HepG2 (cell line): ENCODE results near the gene ABCD4. TPM values are rescaled to one million over a fixed set of nuclear protein-coding genes. Genes with fewer than 3 reads are reported as not detected.

Experiments
- ATAC-seq: fragments of 200-7000 bp; cut with Tn5 transposase; 3 replicates; pipeline ENCODE4 v1.9.1; 2020; ENCODE audit warnings: mild to moderate bottlenecking, moderate library complexity
- BruUV-seq: library from RNA; stranded (reverse); fragments of 400-500 nt; replicated peaks from 2 replicates; lab custom pipeline; 2021; lab: Mats Ljungman, UMichigan
- CTCF ChIA-PET: fragments of 300-600 bp; formaldehyde crosslinking; extraction: SDS; loops from one replicate; lab custom pipeline; 2021; ENCODE audit warnings: low total read pairs, inconsistent platforms, low intra/inter-chr PET ratio; lab: Yijun Ruan, JAX
- POLR2A ChIA-PET: fragments of 350-600 bp; sonication (Branson Sonifier 250); formaldehyde crosslinking; loops from one replicate; lab custom pipeline; 2020; ENCODE audit warnings: antibody characterized with exemption, inconsistent platforms; lab: Yijun Ruan, JAX
- DNase-seq: peaks from one replicate; pipeline ENCODE4 v3.0.0-alpha.2; 2015; ENCODE audit warnings: low spot score
- FAIRE-seq: peaks from 3 replicates; lab custom pipeline; 2011; peaks lifted over from hg19 to GRCh38; lab: Jason Lieb, UNC
- H2AFZ ChIP-seq: one replicate; pipeline ENCODE4 v1.6.1; 2011; ENCODE audit warnings: low read length, inconsistent platforms
- H3K27ac ChIP-seq: fragments of 300-600 bp; 3 replicates; pipeline ENCODE4 v1.8.0; 2011; ENCODE audit warnings: mixed run types, mild to moderate bottlenecking, mixed read lengths, low read length, inconsistent platforms; ENCODE audit not compliant: insufficient read depth; ENCODE audit errors: extremely low read length
- H3K27me3 ChIP-seq, 2 experiments: fragments of 200-600 bp in 1 of 2; 2 replicates in 1 of 2; 3 replicates in 1 of 2; pipeline versions ENCODE4 v1.6.0 to v1.8.0; 2011; ENCODE audit warnings: low read length in 2 of 2, mild to moderate bottlenecking in 2 of 2, moderate library complexity in 2 of 2, inconsistent platforms in 1 of 2; ENCODE audit not compliant: insufficient read depth in 2 of 2, control insufficient read depth in 1 of 2
- H3K36me3 ChIP-seq, 2 experiments: fragments of 200-600 bp in 1 of 2; replicated peaks in 1 of 2; 2 replicates in 1 of 2; 3 replicates in 1 of 2; pipeline versions ENCODE4 v1.5.1 to v1.8.0; 2011; ENCODE audit warnings: low read length in 2 of 2, inconsistent platforms in 1 of 2; ENCODE audit not compliant: insufficient read depth in 2 of 2, control insufficient read depth in 1 of 2
- H3K4me1 ChIP-seq: 2 replicates; pipeline ENCODE4 v1.5.1; 2012; ENCODE audit warnings: low read length, inconsistent platforms; ENCODE audit not compliant: insufficient read depth
- H3K4me2 ChIP-seq: 2 replicates; pipeline ENCODE4 v1.6.0; 2011; ENCODE audit warnings: low read depth, low read length, inconsistent platforms
- H3K4me3 ChIP-seq, 3 experiments: fragments of 200-600 bp in 1 of 3; sonication (generic), shearing (Covaris generic) in 1 of 3; replicated peaks in 1 of 3; 2 replicates each; pipeline ENCODE4 v1.5.1; 2011 to 2016; ENCODE audit warnings: low read length in 3 of 3, inconsistent platforms in 2 of 3, low read depth in 2 of 3, mild to moderate bottlenecking in 2 of 3, control low read depth in 1 of 3, mixed read lengths in 1 of 3; ENCODE audit not compliant: insufficient read depth in 1 of 3
- H3K79me2 ChIP-seq: one replicate; pipeline ENCODE4 v1.6.1; 2011; ENCODE audit warnings: low read length, inconsistent platforms; ENCODE audit not compliant: insufficient read depth
- H3K9ac ChIP-seq: 2 replicates; pipeline ENCODE4 v1.6.0; 2011; ENCODE audit warnings: mild to moderate bottlenecking, low read depth, low read length, inconsistent platforms; ENCODE audit not compliant: insufficient read depth
- H3K9me3 ChIP-seq: 2 replicates; pipeline ENCODE4 v1.5.1; 2012; ENCODE audit warnings: mild to moderate bottlenecking, low read length
- H4K20me1 ChIP-seq: 2 replicates; pipeline ENCODE4 v1.6.0; 2011; ENCODE audit warnings: inconsistent platforms, mild to moderate bottlenecking, low read length, moderate library complexity; ENCODE audit not compliant: insufficient read depth
- ATF1 ChIP-seq: IDR thresholded peaks from 2 replicates; pipeline ENCODE4 v1.6.1; 2016; ENCODE audit warnings: mild to moderate bottlenecking, control low read depth
- DBP ChIP-seq: sonication (generic); formaldehyde crosslinking; IDR thresholded peaks from 2 replicates; pipeline ENCODE4 v1.4.0; 2020; ENCODE audit warnings: missing genetic modification reagents; ENCODE audit errors: not compliant biosample characterization
- ELF1 ChIP-seq: sonication (generic); formaldehyde crosslinking; IDR thresholded peaks from 2 replicates; pipeline ENCODE4 v1.4.0; 2020; ENCODE audit warnings: missing genetic modification reagents
- NCOA2 ChIP-seq: sonication (generic); formaldehyde crosslinking; IDR thresholded peaks from 2 replicates; pipeline ENCODE4 v1.8.0; 2022; ENCODE audit warnings: inconsistent platforms
- NKX3-1 ChIP-seq: sonication (generic); formaldehyde crosslinking; IDR thresholded peaks from 2 replicates; pipeline ENCODE4 v1.5.0; 2020; ENCODE audit warnings: missing genetic modification reagents
- PLSCR1 ChIP-seq: sonication (generic); formaldehyde crosslinking; IDR thresholded peaks from 2 replicates; pipeline ENCODE4 v1.5.0; 2020; ENCODE audit warnings: missing genetic modification reagents, mild to moderate bottlenecking, borderline replicate concordance
- SRF ChIP-seq: IDR thresholded peaks from 2 replicates; pipeline ENCODE4 v1.6.1; 2011; ENCODE audit warnings: mild to moderate bottlenecking, low read depth, low read length, moderate library complexity
- ZFP91 ChIP-seq: sonication (generic); formaldehyde crosslinking; IDR thresholded peaks from 2 replicates; pipeline ENCODE4 v1.9.0; 2022; ENCODE audit warnings: missing genetic modification reagents, mild to moderate bottlenecking, borderline replicate concordance
- ZMYM4 ChIP-seq: sonication (generic); formaldehyde crosslinking; IDR thresholded peaks from 2 replicates; pipeline ENCODE4 v1.8.1; 2023; ENCODE audit warnings: mild to moderate bottlenecking, missing genetic modification reagents
- ZNF251 ChIP-seq: sonication (generic); formaldehyde crosslinking; IDR thresholded peaks from 2 replicates; pipeline ENCODE4 v1.9.0; 2021; ENCODE audit warnings: mild to moderate bottlenecking, missing genetic modification reagents
- ZNF274 ChIP-seq: sonication (generic); formaldehyde crosslinking; IDR thresholded peaks from 2 replicates; pipeline ENCODE4 v1.5.1; 2020; ENCODE audit warnings: mild to moderate bottlenecking, missing genetic modification reagents
- ZNF280B ChIP-seq: sonication (generic); formaldehyde crosslinking; IDR thresholded peaks from 2 replicates; pipeline ENCODE4 v1.5.0; 2020; ENCODE audit warnings: missing genetic modification reagents, mild to moderate bottlenecking, borderline replicate concordance
- ZNF44 ChIP-seq: sonication (generic); formaldehyde crosslinking; IDR thresholded peaks from 2 replicates; pipeline ENCODE4 v1.5.1; 2020; ENCODE audit warnings: mild to moderate bottlenecking, missing genetic modification reagents
- ZNF510 ChIP-seq: sonication (generic); formaldehyde crosslinking; IDR thresholded peaks from 2 replicates; pipeline ENCODE4 v1.4.0; 2020; ENCODE audit warnings: low read depth, mild to moderate bottlenecking, missing genetic modification reagents
- WGBS: methylation state at CpG from one replicate; pipeline ENCODE4 v1.1.6; 2017; ENCODE audit warnings: low lambda C conversion rate; 5-methylcytosine and 5-hydroxymethylcytosine counted together
- in situ Hi-C: cut with HindIII; loops from 2 replicates; pipeline ENCODE4 v1.10.0; 2017; ENCODE audit warnings: low pct_unique_long_range_greater_than_20kb; ENCODE audit not compliant: extremely low pct_ligation_motif_present
- intact Hi-C: fragments of 100-400 bp; cut with micrococcal nuclease; formaldehyde crosslinking; loops from one replicate; pipeline ENCODE4 v1.10.0; 2022; ENCODE audit not compliant: unreplicated experiment
- polyA plus RNA-seq, 8 experiments: library from polyadenylated mRNA; depleted of rRNA in 3 of 8; stranded (reverse) in 7 of 8; unstranded in 1 of 8; fragments of >200 nt; fragmentation: Illumina TruSeq in 4 of 8; extraction: Trizol in 4 of 8; gene quantifications; 2 replicates each; pipeline versions ENCODE4 v1.2.1 to v1.2.3, GENCODE V29; 2011 to 2016; ENCODE audit warnings: low read depth in 4 of 8, missing spikeins in 1 of 8, mixed read lengths in 1 of 8; ENCODE audit not compliant: insufficient read depth in 1 of 8
- total RNA-seq, 5 experiments: library from RNA; depleted of rRNA; stranded (reverse); fragments of >200 nt; fragmentation: Illumina TruSeq; extraction: Trizol; gene quantifications; 2 replicates each; pipeline ENCODE4 v1.2.3, GENCODE V29; 2016; ENCODE audit warnings: low read depth in 1 of 5

ABCD4 gene
- total and polyA plus RNA-seq, 2 of the 13 experiments (the other 11 are each of a cell fraction or from before 2014, with no cell fraction given) = 47.5 to 50.5 TPM

- in situ Hi-C loops = no loop called here
- CTCF ChIA-PET = no interaction called here
- POLR2A ChIA-PET = interaction anchor here (1.9 kb wide), 1 partner anchor 9 kb away, joined by 6 read pairs; the partner anchor contains the start of gene ABCD4
Measured at GRCh38 chr14:74293606-74294005, 9.1 kb downstream of the ABCD4 start.

More at GRCh38 chr14:74293606-74294005, 9.1 kb downstream of the ABCD4 start:
- peaks cover 24% of the 10 kb centered on the region for H3K79me2 ChIP-seq
- TF ChIP-seq ZNF280B (CRISPR knock-in tag) (no peak), ZFP91 (CRISPR knock-in tag) (no peak), ZNF251 (CRISPR knock-in tag) (no peak), ZNF510 (CRISPR knock-in tag) (no peak), ZNF274 (CRISPR knock-in tag) (no peak), ZNF44 (CRISPR knock-in tag) (no peak), NKX3-1 (CRISPR knock-in tag) (no peak), ATF1 (CRISPR knock-in tag) (no peak), SRF (no peak), PLSCR1 (CRISPR knock-in tag) (no peak), ZMYM4 (CRISPR knock-in tag) (no peak), NCOA2 (CRISPR knock-in tag) (no peak), DBP (CRISPR knock-in tag) (no peak), ELF1 (no peak)
- TF ChIP-seq, all 625 proteins: peak for 0
- no peaks in the 10 kb centered on the region for H3K9me3 ChIP-seq
- BruUV-seq = no TSS peak
- no peak for DNase-seq
- 92% methylated on average over 2 of the region's 2 CpGs for WGBS
- H3K4me3 ChIP-seq = no peak overlapping the region
- H3K4me1 ChIP-seq = peaks cover 39% of the 10 kb centered on the region
- no peak for ATAC-seq
- H3K27me3 ChIP-seq = no peaks in the 10 kb centered on the region
- peaks cover 8% of the 10 kb centered on the region for H4K20me1 ChIP-seq
- FAIRE-seq = no peak
- intact Hi-C loops = no loop called here
- no peak overlapping the region for H3K9ac ChIP-seq
- H3K36me3 ChIP-seq = peaks cover 36 to 76% of the 10 kb centered on the region in 2 experiments
- no peak overlapping the region for H2AFZ ChIP-seq
- no peak overlapping the region for H3K27ac ChIP-seq
- H3K4me2 ChIP-seq = no peak overlapping the region
